Measurements from ENCODE around the gene TRAF1. TPM values are rescaled to one million over a fixed set of nuclear protein-coding genes. Genes with fewer than 3 reads are reported as not detected.

Gene TRAF1
- total and polyA plus RNA-seq, 10 of the 15 experiments (the other 5 are each of a cell fraction or from before 2014, with no cell fraction given) = 13.8 to 163 (median 128) TPM

- Histone ChIP-seq H3K36me3 (ENCODE audit: control insufficient read depth in 2 of 2, insufficient read depth in 2 of 2, low read length in 1 of 2) (peaks cover 12 to 42% of the 10 kb centered on the region in 2 experiments), H3K4me2 (ENCODE audit: control insufficient read depth, insufficient read depth) (no peak overlapping the region), H3K4me1 (ENCODE audit: control insufficient read depth, insufficient read depth, low read length) (peaks cover 11% of the 10 kb centered on the region), H3K9me3 (replicated peaks; ENCODE audit: control insufficient read depth, insufficient read depth, low read length) (no peaks in the 10 kb centered on the region), H3K4me3 (no peak overlapping the region), H3K79me2 (ENCODE audit: control insufficient read depth, insufficient read depth, low read length) (no peaks in the 10 kb centered on the region; the same call in none of the 2 replicates), H3K9ac (ENCODE audit: control insufficient read depth, insufficient read depth, low read length) (no peak overlapping the region), H3K27ac (ENCODE audit: control insufficient read depth, insufficient read depth) (no peak overlapping the region), H4K20me1 (ENCODE audit: control insufficient read depth, insufficient read depth) (no peaks in the 10 kb centered on the region), H2AFZ (ENCODE audit: control insufficient read depth, low read depth, low read length) (no peak overlapping the region), H3K27me3 (replicated peaks in 1 of 2; ENCODE audit: control insufficient read depth in 2 of 2, insufficient read depth in 2 of 2, low read length in 1 of 2) (no peaks in the 10 kb centered on the region)
- CTCF ChIA-PET = interaction anchor here (2.8 to 6.0 kb wide), 2 partner anchors 71 to 111 kb away, joined by 18 to 70 read pairs; no protein-coding TSS in a partner anchor
- no peak for ATAC-seq
- FAIRE-seq = no peak
- intact Hi-C loops (cut with micrococcal nuclease; ENCODE audit: unreplicated experiment) = no loop called here
- in situ Hi-C loops (cut with MboI) = no loop called here
- BruUV-seq (replicated peaks) = no TSS peak
- RAD21 ChIA-PET (ENCODE audit: unreplicated experiment) = interaction anchor here (3.7 kb wide), 1 partner anchor 68 kb away, joined by 34 read pairs; no protein-coding TSS in a partner anchor
- DNase-seq (ENCODE audit: low read depth, low spot score) = no peak
- 87% methylated on average over 6 of the region's 6 CpGs for WGBS (ENCODE audit: insufficient coverage, insufficient replicate concordance, low lambda C conversion rate, missing lambda C conversion rate)
- TF ChIP-seq FOXM1 (IDR thresholded peaks at IDR 0.05; ENCODE audit: low read depth, low read length) (no peak), BHLHE40 (IDR thresholded peaks at IDR 0.05; ENCODE audit: borderline replicate concordance in 1 of 2, low read depth in 2 of 2, low read length in 1 of 2) (no peak), POLR2AphosphoS5 (IDR thresholded peaks at IDR 0.05; ENCODE audit: low read length) (no peak), LARP7 (IDR thresholded peaks at IDR 0.05) (no peak), HCFC1 (IDR thresholded peaks at IDR 0.05; ENCODE audit: low read length) (no peak), MTA3 (IDR thresholded peaks at IDR 0.05; ENCODE audit: borderline replicate concordance, low read length) (no peak), ASH2L (IDR thresholded peaks at IDR 0.05; ENCODE audit: borderline replicate concordance, low read depth) (no peak), HDGF (IDR thresholded peaks at IDR 0.05) (no peak), ZBTB4 (CRISPR knock-in tag; IDR thresholded peaks at IDR 0.05) (no peak), NRF1 (conservative IDR thresholded peaks at IDR 0.05; ENCODE audit: low read depth, low read length) (no peak)
- SMC1A ChIA-PET (ENCODE audit: uncharacterized antibody, unreplicated experiment) = interaction anchor here (1.2 to 4.6 kb wide), 3 partner anchors 68 to 113 kb away, joined by 3 to 57 read pairs (median 5); no protein-coding TSS in a partner anchor
- POLR2A ChIA-PET = interaction anchor here (1.6 to 2.4 kb wide), 2 partner anchors 63 to 67 kb away, joined by 5 to 11 read pairs; no protein-coding TSS in a partner anchor
These were observed 59.9 kb downstream of the TRAF1 start for GRCh38 chr9:120866651-120867050.
